Tibial artery (tissue), 4 donors: ENCODE data around the gene FUNDC1.

Experiments used
- DNase-seq, 2 donors: peaks; one replicate each; pipeline ENCODE4 v3.0.0-alpha.2; 2019
- H3K27ac ChIP-seq, 2 donors: fragments of 200-600 bp; sonication (generic) in 1 of 2; 1 replicate in 1 of 2; 2 replicates in 1 of 2; pipeline ENCODE4 v1.5.1; 2018 to 2019; ENCODE audit warnings: mild to moderate bottlenecking in 1 of 2
- H3K27me3 ChIP-seq, 2 donors: fragments of 200-600 bp; sonication (generic) in 1 of 2; one replicate each; pipeline versions ENCODE4 v1.5.1 to v1.6.0; 2016 to 2019
- H3K36me3 ChIP-seq, 3 donors: fragments of 200-600 bp; sonication (generic) in 2 of 3; one replicate each; pipeline ENCODE4 v1.5.1; 2016 to 2019; ENCODE audit warnings: mild to moderate bottlenecking in 2 of 3
- H3K4me1 ChIP-seq, 4 donors: fragments of 200-600 bp; sonication (generic) in 2 of 4; 1 replicate in 3 of 4; 2 replicates in 1 of 4; pipeline ENCODE4 v1.5.1; 2016 to 2019
- H3K4me3 ChIP-seq, 2 donors: fragments of 200-600 bp; sonication (generic) in 1 of 2; 1 replicate in 1 of 2; 2 replicates in 1 of 2; pipeline ENCODE4 v1.5.1; 2018 to 2019; ENCODE audit warnings: mild to moderate bottlenecking in 2 of 2
- H3K9me3 ChIP-seq, 3 donors: fragments of 200-600 bp; sonication (generic) in 1 of 3; one replicate each; pipeline ENCODE4 v1.5.1; 2016 to 2019
- intact Hi-C: fragments of 100-400 bp; cut with DNase I; formaldehyde crosslinking; loops from one replicate; pipeline ENCODE4 v1.15.0; 2023; ENCODE audit warnings: low total_unique reads
- TF ChIP-seq, protein P1 (sequence below), 2 experiments: fragments of 200-600 bp in 1 of 2; fragments of 450-650 bp in 1 of 2; IDR thresholded peaks; one replicate each; pipeline ENCODE4 v1.5.1; 2017 to 2019; ENCODE audit warnings: antibody characterized with exemption in 2 of 2, mild to moderate bottlenecking in 1 of 2, moderate library complexity in 1 of 2

The FUNDC1 gene

DNA sequence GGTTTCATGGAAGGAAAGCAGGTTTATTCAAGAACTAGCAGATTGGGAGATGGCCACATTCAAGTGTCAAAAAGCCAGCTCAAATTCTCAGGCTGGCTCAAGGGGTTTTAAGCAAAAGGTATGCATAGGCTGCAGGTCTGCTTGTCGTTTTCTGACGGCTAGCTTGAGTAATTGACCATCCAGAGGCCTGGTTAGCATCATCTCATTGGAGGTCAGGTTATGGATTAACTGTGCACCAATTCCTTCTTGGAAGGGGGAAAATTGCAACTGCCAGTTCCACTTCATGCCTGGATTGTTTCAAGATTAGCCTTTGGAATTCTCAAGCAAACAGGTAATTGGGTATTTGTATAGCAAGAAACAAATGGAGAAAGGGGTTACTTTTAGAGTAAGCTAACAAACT lies 62.1 kb downstream of the FUNDC1 start:
- DNase-seq = no peak
- intact Hi-C loops = no loop called here
- H3K27me3 ChIP-seq = no peaks in the 10 kb centered on the region
- H3K4me1 ChIP-seq = no peaks in the 10 kb centered on the region
- TF ChIP-seq, protein P1, sequence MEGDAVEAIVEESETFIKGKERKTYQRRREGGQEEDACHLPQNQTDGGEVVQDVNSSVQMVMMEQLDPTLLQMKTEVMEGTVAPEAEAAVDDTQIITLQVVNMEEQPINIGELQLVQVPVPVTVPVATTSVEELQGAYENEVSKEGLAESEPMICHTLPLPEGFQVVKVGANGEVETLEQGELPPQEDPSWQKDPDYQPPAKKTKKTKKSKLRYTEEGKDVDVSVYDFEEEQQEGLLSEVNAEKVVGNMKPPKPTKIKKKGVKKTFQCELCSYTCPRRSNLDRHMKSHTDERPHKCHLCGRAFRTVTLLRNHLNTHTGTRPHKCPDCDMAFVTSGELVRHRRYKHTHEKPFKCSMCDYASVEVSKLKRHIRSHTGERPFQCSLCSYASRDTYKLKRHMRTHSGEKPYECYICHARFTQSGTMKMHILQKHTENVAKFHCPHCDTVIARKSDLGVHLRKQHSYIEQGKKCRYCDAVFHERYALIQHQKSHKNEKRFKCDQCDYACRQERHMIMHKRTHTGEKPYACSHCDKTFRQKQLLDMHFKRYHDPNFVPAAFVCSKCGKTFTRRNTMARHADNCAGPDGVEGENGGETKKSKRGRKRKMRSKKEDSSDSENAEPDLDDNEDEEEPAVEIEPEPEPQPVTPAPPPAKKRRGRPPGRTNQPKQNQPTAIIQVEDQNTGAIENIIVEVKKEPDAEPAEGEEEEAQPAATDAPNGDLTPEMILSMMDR (IDR thresholded peaks at IDR 0.05) = no peak
- no peaks in the 10 kb centered on the region for H3K36me3 ChIP-seq
- no peak overlapping the region for H3K4me3 ChIP-seq
- no peak overlapping the region for H3K27ac ChIP-seq
- H3K9me3 ChIP-seq = no peaks in the 10 kb centered on the region

DNA sequence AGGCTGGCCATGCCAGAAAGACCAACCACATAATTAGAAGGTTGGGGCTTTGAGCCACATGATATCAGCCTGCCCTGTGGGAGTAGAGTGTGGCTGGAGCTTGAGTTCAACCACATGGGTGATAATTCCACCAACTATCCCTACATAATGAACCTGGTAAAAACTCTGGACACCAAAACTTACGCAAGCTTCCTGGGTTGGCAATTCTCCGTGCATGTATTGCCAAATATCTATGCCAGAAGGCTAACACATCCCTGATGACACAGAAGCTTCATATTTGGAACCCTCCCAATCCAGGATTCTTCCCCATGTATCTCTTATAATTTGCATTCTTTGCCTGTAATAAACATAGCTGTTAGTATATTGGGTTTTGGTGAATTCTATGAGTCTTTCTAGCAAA lies 68.2 kb downstream of the FUNDC1 start:
- Histone ChIP-seq H3K4me1 (no peaks in the 10 kb centered on the region), H3K36me3 (no peaks in the 10 kb centered on the region), H3K9me3 (no peaks in the 10 kb centered on the region), H3K27ac (no peak overlapping the region), H3K4me3 (no peak overlapping the region), H3K27me3 (no peaks in the 10 kb centered on the region)
- no peak for DNase-seq
- intact Hi-C loops = no loop called here
- TF ChIP-seq, protein P1 (IDR thresholded peaks at IDR 0.05) = no peak
